HG02642 (cell line): ENCODE data around the gene CLIC5.

Experiments used
- ATAC-seq: cut with Tn5 transposase; IDR thresholded peaks from one replicate; pipeline ENCODE4 v1.9.1; 2021; ENCODE audit warnings: mild to moderate bottlenecking; ENCODE audit not compliant: unreplicated experiment, poor library complexity

Gene CLIC5

DNA sequence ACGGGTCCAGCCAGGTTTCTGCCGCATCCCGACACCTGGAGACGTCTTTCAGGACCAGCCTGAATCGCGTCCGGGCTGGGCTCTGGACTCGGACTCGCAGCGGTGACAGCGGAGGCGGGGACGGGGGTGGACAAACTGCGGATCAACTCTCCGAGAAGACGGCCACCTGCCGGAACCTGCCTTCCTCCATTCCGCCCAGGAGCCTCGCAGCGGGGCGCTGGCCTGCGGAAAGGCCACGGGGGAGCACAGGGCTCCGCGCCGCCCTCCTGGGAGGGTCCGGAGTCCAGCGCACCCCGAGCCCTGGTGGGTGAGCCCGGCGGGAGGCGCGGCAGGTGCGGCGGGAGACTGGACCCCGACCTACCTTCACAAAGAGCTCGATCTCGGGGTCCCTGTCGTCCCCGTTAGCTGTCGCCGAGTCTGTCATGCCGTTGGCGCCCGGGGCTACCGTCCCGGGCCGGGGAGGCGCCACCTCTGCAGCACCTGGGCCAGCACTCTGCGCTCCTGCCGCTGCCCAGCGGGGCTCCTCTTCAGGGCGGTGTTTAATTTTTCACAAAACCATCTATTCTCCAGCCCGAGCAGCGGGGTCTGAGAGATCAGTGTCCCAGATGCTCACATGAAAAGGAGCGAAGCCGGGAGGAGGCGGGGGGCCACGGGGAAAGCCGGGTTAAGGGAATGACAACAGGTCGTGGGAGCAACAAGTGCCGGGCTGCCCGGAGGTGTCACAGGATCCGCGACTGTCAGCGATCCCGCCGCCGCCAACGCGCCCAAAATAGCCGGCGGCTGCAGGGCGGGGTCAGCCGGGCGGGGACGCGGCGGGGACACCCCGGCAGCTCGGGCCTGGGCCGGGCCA is at the start of gene CLIC5:
Gene CLIC5, minus strand, starts transcription at position 742 of the 850 bp plus-strand sequence. Its CDS starts 318 bp downstream, at position 424.
- no peak for ATAC-seq

DNA sequence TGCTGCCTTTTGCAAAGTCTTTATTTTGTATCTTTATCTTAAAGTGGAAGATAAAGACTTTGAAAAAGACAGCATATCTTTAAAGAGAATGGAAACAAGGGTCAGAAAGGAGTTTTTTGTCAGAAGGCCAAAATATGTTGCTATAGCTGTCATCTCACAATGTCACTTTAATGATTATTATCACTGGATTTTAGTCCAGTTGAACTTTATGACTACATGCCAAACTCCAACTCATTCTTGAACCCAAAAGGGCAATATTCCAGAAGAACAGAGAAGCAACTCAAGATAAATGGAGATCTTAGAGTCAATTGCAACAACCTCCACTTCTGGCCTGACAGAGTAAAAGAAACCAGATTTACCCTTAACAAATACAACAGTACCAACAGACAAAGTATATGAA is 47.3 kb upstream of the CLIC5 start:
- no peak for ATAC-seq

DNA sequence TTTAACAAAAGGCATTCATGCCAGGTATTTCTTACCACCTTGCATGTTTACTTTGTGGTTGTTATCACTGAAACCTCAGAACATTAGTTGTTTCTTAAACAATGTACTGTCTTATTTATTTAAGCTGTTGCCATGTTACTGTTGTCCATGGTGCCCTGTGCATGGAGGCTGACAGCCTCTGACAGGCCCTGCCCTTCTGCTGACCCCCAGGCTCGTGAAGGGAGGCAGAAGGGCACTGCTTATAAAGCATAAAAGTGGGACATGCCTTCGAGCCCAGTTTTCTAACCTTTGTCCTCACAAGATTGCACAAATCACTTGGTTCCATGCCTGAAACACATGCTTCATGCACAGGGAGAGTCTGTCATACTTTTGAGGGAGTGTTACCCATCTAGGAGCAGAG is 46.7 kb upstream of the CLIC5 start:
- no peak for ATAC-seq

DNA sequence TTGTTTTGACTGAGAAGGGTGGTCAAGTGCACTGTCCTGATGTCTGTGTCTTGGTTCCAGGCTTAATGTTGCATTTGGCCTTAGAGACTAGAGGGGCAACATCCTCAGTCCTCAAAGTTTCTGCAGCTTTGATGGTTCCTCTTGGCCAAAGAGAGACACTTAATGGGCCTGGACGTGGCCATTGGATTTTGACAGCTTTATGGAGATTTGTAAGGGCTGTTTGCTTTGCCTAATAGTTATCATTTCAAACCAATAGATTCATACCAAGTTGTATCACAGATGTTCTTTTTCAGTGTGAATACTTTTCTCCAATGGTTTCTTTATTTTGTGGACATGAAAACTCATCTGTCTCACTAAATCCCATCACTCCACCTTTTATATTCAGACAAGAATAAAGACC is 45.8 kb upstream of the CLIC5 start:
- ATAC-seq, result no peak

DNA sequence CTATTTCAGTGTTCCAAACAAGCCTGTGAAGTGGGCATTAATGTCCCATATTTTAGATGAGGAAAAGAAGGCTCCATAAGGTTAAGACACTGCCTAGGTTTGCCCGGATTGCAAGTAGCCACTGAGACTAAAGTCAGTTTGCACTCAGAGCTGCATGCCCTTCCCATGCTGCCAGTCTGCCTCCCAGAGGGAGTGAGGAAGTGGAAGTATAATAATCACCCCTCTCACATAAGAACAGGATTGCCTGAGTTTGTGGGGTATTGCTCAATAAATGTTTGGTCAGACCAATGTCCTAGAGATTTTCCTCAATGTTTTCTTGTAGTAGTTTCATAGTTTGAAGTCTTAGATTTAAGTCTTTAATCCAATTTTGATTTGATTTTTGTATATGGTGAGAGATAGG is 43.9 kb upstream of the CLIC5 start:
- no peak for ATAC-seq

DNA sequence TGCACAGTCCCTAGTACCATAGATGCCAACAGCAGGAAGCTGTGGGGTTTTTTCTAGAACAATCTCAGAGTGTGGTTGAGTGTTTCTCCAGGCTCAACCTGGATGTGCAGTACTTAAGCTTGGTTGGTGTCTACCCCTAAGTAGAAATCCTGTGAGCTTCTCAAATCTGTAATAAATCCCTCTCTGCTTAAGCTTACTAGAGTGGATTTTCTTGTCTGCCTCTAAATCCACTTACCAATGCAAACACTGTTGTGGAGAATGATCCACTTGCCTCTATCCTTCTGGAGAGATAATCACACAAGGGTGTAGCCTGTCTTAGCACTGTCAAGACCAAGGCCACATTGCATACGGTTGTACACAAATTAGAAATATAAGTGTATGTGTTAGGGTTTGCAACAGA is 43.3 kb upstream of the CLIC5 start:
- ATAC-seq, result no peak

DNA sequence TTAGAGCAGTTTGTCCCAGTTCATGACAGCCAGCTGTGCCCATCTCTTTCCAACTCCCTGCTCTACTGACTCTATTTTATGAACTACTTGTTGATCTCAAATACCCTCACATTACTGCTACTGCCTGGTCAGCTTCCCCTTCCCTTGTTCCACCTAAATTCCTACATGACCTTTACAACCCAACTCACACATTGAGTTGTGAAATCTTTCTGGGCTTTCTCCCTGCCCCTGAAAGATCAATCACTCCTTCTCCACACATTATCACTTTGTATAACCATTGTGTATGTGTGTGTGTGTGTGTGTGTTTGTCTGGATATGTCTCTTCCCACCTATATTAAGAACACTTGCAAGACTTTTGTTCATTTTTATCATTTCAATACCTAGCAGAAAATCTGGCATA is 42.1 kb upstream of the CLIC5 start:
- no peak for ATAC-seq

DNA sequence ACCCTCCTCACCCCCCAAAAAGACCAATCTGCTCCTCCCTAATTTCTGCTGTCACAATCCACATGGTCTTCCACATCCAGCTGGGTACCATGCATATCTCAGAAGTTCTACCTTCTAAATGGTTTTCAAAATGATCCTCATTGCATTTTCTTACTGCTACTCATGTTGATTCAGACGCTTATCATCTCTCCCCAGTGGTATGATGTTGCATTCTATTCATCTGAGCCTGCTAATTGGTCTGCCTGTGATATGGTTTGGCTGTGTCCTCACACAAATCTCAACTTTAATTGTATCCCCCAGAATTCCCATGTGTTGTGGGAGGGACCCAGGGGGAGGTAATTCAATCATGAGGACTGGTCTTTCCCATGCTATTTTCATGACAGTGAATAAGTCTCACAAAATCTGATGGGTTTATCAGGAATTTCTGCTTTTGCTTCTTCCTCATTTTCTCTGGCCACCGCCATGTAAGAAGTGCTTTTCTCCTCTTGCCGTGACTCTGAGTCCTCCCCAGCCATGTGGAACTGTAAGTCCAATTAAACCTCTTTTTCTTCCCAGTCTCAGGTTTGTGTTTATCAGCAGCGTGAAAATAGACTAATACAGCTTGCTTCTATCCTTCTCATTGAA is 41.4 kb upstream of the CLIC5 start:
- ATAC-seq, result no peak

DNA sequence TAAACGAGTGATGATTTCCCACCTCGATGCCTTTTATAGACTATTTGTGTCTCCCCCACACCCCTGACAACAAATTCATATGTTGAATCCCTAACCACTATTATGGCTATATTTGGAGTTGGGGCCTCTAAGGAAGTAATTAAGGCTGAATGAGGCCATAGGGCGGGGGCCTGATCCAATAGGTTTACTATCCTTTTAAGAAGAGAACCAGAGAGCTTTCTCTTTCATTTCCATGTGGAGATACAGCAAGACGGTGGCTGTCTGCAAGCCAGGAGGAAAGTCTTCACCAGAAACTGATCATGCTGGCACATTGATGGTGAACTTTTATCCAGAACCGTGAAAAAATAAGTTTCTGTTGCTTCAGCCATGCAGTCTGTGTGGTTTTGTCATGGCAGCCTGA is 38.9 kb upstream of the CLIC5 start:
- ATAC-seq, result no peak

DNA sequence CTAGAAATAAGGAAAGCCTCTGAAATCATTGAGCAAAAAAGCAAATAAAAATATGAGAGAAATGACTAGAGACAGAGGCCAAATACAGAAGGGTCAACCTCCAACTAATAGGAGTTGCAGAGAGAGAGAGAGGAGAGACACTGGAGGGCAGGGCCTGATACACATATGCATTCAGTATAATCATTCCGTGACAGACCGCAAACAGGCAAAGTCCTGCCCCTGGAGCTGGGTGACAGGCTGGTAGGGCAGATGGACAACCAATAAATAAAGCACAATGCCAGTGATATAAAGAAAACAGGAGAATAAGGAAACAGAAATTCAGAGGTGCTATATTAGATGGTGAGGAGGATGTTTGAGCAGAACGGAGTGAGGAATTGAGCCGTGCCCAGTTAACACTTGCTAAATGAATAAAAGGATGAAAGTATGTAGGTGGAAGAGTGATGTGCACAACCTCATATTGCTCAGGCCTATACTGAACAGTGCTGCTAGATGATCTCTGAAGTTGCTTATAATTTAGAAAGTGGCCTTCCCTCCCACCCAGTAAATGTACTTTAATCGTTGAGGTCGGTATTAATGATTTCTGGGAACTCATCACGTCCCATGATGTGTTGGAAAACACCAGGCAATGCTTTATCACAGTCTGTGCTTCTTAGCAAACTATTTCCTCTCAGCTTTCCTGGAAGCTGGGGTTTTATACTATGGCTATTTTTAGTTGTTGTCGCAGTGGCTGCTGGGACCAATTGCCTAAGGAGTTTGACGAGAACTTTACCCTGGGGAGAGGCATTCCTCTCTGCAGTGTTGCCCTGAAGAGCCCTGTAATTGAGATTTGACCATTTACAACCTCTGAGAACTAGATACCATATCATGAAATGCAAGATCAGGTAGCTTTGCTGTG is 37.6 kb upstream of the CLIC5 start:
- no peak for ATAC-seq

DNA sequence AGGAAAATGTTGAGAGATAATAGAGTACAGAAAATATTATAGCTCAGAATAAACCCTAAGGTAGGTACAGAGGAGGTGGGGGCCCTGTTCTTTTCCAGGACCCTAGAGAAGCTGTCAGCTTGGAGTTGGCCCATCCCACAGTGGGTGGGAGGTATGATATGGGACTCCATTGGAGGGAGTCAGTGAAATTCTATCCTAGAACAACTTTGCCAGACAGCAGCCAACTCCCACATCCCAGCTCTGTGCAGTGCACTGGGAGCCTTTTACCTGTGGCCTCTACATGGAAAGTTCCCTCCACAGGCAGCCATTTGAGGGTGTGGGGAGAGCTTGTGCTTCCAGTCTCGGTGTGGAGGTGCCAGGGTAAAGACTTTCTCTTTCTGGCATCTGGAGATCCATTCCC is 36.8 kb upstream of the CLIC5 start:
- ATAC-seq, result no peak

DNA sequence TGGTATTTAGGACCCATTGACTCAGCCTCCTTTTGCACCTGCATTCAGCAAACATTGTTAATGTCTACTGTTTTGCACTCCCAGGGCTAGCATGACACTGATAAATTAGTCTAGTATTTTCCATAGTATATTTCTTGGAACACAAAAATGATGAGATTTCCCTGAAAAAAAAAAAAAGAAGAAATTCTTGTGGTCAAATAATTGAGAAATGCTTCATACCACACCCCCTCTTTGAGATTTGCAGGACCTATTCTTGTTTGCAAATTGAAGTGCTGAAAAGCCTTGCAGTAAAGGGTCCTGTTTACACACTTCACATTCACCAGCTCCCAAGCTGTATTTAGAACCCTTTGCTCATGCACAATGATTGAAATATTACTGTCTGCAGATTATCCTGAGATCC is 36.3 kb upstream of the CLIC5 start:
- no peak for ATAC-seq

DNA sequence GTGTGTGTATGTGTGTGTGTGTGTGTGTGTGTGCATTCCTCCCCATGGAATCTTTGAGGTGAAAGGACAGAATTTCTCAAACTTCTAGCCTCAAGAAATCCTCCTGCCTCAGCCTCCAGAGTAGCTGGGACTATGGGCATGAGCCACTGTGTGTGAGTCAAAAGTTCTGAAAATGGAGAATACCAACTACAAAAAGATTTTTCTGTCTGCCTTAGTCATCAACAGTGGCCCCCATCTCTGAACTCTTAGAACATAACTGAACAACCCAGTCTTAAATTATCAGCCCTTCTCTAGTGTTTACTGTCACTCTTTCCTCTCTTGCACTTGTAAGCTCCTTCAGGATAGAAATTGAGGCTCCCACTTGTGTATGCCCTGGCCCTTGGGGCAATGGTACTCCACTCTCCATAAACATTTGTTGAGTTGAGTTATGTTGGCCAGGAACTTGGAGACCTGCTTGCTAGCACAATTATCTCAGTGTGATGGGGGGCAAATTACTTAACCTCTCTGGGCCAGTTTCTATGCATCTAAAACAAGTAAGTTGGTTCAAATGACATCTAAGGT is 35.3 kb upstream of the CLIC5 start:
- no peak for ATAC-seq

DNA sequence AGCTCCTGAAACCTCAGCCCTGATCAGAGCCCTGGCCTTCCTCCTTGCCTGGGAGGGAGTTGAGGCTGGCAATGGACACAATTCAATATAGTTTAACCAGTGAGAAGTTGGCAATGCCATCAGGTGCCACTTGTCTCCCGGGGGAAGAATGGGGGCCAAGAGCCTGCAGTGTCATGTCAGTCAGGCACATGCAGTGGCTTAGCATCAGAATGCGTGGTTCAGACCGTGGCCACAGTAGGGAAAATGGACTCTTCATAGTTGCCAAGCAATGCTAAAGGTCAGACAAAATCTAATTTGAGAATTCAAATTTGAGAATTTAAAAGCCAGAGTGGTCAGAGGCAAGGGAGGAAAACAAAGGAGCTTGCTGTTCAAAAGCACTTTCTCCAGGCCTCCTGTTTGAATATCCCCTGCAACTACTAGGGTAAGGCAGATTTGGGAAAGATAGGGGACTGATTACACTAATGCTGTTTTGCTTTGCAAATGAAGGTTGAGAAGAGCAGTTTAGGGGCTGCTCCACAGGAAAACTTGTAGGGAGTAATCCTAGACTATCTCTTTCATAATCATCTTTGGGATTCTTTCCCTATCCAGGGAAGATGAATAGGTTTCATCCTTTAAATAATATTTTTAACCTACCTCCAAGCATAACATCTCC is 33.1 kb upstream of the CLIC5 start:
- no peak for ATAC-seq

DNA sequence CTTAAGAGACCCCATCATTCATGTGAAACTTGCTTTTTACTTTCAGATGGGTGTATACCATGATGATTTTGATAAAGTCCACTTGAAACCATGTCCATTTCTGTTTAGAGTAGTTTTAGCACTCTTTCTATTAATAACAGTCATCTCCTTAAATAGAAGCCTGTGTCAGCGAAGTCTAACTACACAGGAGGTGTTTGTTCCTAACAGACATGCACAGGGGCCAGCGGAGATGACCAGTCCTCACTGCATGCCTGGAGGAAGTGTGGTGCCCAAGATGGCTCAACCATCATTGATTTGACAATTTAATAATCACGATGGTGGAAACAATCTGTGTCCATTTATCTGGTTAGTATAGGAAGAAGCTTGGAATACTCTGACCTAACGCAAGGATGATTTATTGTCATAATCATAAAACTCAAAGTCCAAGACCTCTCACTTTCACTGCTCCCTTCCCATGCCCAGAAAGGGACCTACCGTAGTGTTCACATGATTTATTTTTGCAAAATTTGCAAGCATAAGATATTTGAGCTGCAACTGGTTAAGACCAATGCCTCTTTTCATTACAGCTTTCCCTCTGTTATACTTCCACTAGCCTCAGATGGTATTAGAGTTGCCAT is 31.0 kb upstream of the CLIC5 start:
- ATAC-seq, result no peak

DNA sequence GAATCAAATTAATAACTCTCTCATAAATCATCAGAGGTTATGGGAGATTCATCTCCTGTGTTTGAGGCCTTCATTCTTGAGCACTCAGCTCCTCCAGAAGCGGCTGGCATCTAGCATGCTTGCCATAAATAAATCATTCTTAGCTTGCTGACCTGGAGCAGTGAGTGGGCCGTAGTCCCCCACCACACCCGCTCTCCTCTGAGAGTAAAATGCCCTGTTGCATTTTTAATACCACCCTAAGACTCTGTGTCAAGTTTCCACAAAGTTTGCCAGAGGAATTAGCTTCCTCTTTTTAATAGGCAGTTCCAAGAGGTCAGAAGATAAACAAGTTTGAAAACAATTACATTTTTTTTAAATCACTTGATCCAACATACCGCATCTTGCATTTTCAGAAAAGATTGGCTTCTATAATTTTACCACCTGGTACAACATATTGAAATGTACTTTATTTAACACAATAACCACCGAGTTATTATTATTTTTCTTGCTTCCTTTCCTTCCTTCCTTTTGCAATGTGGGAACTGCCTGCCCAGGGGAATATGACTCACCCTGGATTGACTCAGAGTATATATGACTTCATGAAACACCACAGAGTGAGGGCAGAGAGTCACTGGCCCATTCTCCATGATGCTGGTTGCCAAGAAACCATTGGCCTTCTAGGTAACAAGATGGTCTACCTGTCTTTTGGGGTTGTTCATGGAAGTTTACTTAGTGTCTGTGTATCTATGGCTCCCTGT is 29.4 kb upstream of the CLIC5 start:
- no peak for ATAC-seq

DNA sequence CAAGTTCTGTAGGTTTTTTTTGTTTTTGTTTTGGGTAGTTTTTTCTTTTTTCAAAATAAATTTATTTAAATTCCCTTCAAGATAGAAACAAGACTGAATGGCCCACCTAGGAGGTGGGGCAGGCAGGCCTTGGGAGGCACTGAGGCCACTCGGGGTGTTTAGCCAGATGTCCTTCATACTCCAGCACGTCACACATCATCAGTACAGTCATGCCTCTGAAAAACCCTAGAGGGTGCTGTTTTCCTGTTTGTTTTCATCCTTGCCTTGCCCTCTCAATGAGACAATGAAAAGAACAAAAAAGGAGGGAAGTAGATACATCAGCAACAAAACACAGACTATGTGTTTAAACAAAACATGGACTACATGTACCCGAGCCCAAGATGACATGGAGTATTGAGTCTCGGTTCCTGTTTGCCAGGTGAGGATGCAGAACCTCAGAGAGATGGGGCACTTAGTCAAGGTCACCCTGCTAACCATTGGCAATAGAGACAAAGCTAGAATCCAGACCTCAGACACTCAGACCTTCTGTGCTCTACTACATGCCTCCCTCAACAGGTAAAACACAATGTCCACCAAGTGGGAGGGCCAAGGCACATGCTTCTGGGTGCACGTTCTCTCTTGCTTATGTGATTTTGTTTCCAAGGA is 26.8 kb upstream of the CLIC5 start:
- peak; percentile 89 for ATAC-seq

DNA sequence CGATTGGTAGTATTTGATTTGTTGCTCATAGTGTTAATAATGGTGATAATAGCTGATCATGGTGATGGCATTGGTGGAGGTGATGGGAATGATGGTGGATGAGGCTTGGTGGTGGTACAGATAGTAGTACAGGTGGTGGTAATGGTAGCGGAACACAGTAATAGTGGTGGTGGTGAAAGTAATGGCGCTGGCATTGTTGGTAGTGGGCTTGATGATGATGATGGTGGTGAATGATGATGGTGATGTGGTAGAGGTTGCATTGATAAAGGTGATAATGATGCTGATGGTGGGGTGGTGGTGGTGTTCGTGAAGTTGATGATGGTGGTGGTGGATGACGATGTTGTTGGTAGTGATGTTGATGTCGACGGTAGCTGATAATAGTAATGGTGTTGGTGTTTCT is 24.6 kb upstream of the CLIC5 start:
- ATAC-seq, result no peak

DNA sequence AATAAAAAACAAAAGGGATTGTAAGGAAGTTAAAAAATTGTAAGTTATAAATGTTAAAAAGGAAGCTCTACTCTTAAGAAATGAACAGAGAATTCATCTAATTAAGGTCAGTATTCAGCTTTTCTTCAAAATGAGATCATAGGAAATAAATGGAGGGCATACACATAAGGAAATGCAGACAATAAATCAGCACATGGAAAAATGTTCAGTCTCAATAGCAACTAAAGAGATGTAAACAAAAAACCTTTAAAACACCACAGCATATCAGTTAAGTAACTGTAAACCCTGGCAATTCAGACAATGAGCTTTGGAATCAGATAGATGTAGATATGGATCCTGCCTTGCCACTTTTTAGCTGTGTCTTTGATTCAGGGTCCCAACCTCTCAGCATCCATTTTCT is 24.0 kb upstream of the CLIC5 start:
- no peak for ATAC-seq
